Endometrial microvascular endothelial cells (primary cell): Measurements from ENCODE around the gene MCM6. TPM values are rescaled to one million over a fixed set of nuclear protein-coding genes. Genes with fewer than 3 reads are reported as not detected.

Experiments used
- in situ Hi-C: cut with HindIII; loops from 2 replicates; pipeline ENCODE4 v1.10.0; 2017; ENCODE audit warnings: low sequenced_read_pairs, low pct_unique_long_range_greater_than_20kb; ENCODE audit errors: inconsistent ontology term
- total RNA-seq: library from RNA; depleted of rRNA; stranded (reverse); fragments of >200 nt; gene quantifications from one replicate; pipeline ENCODE4 v1.2.3, GENCODE V29; 2015; ENCODE audit errors: inconsistent ontology term

The MCM6 gene
- total RNA-seq, 1 donor from 2014 or later, result 45.1 TPM

- in situ Hi-C loops, result no loop called here
These were observed 1.4 kb downstream of the MCM6 start for GRCh38 chr2:135874777-135875365.

GRCh38 chr2:135870571-135870970, 5.7 kb downstream of the MCM6 start:
- in situ Hi-C loops, result no loop called here

DNA sequence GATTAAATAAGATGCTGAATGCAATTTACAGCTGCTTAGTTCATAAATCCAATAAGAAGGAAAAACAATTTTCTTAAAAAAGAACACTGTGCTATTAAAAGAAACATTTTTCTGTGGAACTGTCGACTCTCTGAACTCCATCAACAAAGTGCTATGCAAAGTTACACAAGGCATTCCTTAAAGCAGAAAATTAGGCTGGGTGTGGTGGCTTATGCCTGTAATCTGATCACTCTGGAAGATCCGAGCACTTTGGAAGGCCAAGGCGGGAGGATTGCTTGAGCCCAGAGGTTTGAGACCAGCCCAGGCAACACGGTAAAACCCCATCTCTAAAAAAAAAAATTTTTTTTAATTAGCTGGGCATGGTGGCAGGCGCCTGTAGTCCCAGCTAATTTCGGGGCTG, 13.0 kb downstream of the MCM6 start:
- in situ Hi-C loops, result no loop called here

DNA sequence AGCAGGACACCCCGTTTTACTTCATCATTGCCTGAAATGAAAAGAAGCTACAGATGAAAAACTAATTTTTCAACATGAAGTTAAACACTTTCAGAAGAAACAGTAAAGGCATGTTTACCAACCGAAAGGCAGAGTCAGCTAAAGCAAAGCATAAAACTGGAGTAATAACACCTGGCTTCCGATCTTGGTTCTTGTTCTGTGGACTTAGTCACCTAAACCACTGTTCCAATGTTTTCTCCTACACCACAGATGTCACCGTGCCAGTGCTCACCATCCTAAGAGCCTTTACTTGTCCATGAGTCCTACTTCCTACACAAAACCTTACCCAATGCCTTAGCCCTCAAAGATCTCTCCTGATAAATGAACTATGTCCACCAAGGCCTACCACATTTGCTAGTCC, 13.5 kb downstream of the MCM6 start:
- in situ Hi-C loops, result no loop called here

- in situ Hi-C loops, result no loop called here
These were observed 22.8 kb downstream of the MCM6 start for GRCh38 chr2:135853401-135853800.

GRCh38 chr2:135851858-135852257, 24.4 kb downstream of the MCM6 start:
- in situ Hi-C loops, result no loop called here

GRCh38 chr2:135850892-135851668, 25.2 kb downstream of the MCM6 start:
- in situ Hi-C loops, result no loop called here

DNA sequence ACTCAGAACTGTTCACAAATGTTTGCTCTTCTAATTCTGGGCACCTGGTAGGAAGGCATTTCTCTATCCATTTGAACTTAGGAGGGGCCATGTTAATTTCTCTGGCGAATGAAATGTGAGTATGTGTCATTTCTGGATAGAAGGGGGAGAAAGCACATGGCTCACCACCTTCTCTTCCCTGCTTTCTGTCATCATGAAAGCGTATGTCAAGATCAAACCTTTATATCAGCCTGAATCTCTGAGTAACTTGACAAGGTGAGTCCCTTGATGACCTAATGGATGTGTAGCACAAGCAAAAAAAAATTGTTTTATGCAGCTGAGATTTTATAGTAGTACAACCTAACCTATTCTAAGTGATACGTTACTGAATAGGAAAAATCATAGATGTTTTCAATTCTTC, 27.2 kb downstream of the MCM6 start:
- in situ Hi-C loops, result no loop called here

DNA sequence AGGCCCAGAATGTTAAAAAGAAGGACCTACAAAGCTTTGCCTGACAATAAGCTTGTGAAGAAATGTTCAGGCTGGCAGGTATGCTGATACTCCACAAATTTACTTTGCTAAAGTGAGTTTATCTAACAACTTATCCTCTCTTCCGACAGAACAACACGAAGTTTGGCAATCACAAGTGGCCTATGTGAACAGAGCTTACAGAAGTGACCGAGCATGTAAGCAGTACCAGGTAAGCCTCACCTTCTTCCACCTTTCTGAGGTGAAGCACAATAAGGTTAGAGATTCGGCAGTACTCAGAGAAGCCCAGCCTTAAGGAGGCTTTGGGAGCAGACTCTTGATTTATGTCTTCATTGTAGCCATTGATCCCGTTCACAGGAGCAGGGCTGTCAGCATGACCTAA, 30.2 kb downstream of the MCM6 start:
- in situ Hi-C loops, result no loop called here

DNA sequence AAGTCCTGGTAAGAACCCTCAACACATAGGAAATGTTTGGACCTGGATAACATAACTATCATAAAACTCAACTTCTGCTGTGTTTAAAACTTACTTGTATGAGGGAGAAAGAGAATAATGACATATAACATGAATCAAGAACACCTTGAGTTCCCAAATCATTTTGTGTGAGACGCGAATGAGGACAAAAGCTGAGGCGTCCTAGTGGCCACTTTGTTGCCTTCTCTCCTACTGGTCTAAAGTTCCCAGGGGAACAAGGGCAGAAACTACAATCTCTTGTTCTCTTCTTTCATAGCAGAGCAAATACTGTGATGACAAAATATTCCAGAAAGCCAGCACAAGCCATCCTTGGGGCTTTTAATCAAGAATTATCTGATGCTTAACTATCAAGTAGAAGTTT, 31.0 kb downstream of the MCM6 start:
- in situ Hi-C loops, result no loop called here

GRCh38 chr2:135844301-135844895, 31.8 kb downstream of the MCM6 start:
- in situ Hi-C loops, result no loop called here

DNA sequence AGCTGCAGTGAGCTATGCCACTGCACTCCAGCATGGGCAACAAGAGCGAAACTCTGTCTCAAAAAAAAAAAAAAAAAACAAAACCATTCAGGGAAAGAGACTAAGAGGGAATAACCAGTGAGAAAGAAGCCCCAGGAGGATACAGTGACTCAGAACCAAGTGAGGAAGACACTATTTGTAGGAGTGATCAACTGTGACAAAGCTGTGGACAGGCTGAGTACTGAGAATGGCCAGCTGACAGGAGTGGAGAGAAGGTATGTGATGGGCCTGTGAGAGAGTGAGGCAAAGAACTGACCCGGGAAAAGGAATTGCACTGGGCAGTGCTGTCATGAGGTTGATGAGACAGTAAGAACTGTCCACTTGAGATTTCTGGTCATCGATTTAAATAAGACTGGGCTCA, 32.6 kb downstream of the MCM6 start:
- in situ Hi-C loops, result no loop called here

- in situ Hi-C loops, result no loop called here
These were observed 35.6 kb downstream of the MCM6 start for GRCh38 chr2:135840601-135841000.

- in situ Hi-C loops, result no loop called here
These were observed 36.5 kb downstream of the MCM6 start for GRCh38 chr2:135839713-135840112.

DNA sequence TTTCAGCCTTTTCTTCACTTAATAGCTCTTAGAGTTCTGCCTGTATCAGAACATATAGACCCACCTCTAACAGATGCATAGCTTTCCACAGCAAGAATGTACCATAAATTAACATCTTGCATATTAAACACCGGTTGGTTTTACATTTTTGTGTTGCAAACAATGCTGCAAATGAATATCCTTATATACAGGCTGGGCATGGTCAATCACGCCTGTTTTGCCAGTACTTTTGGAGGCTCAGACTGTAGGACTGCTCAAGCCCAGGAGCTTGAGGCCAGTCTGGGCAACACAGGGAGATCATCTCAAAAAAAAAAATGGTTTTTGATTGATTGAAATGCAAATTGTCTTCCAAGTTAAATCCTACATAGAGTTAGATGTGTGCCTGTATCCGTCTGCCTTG, 37.7 kb downstream of the MCM6 start:
- in situ Hi-C loops, result no loop called here

DNA sequence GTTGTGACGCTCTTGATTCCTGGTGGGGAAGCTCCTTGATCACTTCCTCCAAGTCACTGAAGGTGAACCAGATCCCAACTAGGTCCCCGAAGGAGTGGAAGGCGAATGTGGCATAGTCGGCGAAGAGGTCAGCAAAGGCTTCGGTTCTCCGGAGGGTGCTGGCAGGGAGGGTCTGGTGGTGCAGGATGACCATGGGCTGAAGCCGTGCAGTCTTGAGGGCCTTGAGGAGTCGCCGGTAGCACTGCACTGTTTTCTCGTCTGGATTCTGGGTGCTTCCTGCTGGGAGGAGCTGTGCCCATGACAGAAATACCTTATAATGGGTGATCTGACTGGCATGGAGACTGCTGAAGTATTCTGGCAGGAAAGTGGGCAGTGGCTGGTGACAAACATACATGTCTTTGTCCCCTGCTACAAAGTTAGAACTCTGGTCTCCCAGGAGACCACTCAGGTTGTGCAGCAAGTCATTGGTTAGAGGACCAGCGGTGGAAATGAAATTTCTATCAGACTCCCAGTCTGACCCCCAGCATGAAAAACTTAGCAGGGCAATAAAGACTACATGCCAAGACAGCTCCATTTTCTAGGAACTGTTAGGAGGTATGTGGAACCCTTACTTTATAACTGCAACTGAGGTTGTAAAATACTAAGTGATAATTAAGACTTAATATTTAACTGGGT, 39.5 kb downstream of the MCM6 start, which contains the start of gene LCT:
Gene LCT, minus strand, starts transcription at position 589 of the 675 bp plus-strand sequence. Its CDS starts 15 bp downstream, at position 574.
- in situ Hi-C loops, result no loop called here

DNA sequence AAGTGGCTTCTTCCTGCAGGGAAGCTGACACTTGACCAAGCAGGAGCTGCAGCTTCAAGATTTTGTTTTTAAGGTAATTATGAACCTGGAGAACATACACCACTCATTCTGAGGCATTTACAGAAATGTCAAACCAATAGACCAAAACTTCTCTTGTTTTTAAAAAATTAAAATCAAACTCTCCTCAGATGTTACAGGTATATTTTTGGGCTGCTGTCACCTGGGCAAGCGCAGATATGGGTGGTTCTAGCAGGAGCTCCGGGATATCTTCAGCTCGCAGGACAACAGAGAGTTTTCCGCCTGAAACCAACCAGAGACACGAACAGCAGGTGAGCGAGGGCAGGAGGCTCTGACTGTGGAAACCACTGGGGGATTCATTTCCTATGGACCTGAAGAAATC, 43.4 kb downstream of the MCM6 start:
- in situ Hi-C loops, result no loop called here

GRCh38 chr2:135831180-135831812, 44.9 kb downstream of the MCM6 start:
- in situ Hi-C loops, result no loop called here

- in situ Hi-C loops, result no loop called here
These were observed 46.7 kb downstream of the MCM6 start for GRCh38 chr2:135829378-135830135.
